CD4-positive, alpha-beta T cell treated with Interleukin-2 at 100 ng/mL for 4 hours (primary cell): ENCODE results near the gene CARM1.
"Not testable (repeated sequence)": the region's sequence is repeated elsewhere in the genome, so short reads cannot be mapped to it uniquely, and the experiment has no call there.

ENCODE experiments used
- DNase-seq: peaks from one replicate; pipeline ENCODE4 v3.0.0-alpha.2; 2020; ENCODE audit warnings: low spot score

Gene CARM1

GRCh38 chr19:10872546-10873107 lies 1.3 kb downstream of the CARM1 start:
- no peak for DNase-seq

DNA sequence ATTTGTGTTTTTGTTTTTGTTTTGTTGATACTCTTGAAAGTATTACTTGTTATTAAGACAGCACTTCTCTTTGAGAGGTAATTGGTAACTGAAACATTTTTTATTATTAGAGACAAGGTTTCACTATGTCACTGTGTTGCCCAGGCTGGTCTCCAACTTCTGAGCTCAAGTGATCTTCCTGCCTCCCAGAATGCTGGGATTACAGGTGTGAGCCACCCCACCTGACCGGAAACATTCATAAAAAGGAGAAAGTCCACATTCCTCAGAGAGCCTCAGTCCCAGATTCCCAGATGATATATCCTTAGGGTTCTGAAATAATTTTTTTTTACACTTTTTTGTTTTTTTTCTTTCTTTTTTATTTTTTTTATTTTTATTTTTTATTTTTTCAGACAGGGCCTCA lies 2.7 kb downstream of the CARM1 start:
- no peak for DNase-seq

DNA sequence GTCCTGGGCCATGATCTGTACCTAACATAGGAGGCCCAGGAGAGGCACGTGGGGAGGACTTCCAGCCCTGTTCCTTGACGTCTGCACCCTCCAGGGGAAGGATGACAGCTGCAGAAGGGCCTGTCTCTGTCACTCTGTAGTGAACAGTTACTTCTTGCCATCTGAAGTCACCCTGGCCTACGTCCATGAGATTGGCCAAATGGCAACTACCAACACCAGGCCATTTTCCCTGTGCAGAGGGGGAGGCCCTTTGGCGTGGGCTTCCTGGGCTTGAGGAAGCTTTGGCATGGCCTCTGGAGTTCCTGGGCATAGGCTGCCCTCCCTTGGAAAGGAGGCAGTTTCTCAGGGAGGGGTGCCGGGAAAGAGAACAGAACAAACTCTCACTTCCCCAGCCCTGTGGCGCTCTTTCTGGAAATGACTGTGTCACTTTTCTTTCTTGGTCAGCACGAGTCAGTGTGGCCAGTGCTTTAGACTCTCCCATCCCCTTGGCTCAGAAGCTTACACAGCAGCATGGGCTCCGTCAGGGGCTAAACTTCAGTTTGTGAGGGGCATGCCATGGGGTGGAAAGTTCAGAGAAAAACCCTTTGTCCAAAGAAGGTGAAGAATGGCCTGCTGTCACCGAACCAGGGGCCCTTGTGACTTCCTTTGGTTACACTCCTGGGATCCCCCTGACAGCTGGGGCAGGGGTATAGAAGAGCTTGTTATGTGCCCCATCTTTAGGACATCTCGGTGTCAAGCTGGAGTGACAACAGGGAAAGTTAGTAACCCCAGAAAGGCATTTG lies 5.3 kb downstream of the CARM1 start:
- DNase-seq, result no peak

- not testable (repeated sequence) for DNase-seq
Measured at GRCh38 chr19:10877608-10878007, 6.3 kb downstream of the CARM1 start.

DNA sequence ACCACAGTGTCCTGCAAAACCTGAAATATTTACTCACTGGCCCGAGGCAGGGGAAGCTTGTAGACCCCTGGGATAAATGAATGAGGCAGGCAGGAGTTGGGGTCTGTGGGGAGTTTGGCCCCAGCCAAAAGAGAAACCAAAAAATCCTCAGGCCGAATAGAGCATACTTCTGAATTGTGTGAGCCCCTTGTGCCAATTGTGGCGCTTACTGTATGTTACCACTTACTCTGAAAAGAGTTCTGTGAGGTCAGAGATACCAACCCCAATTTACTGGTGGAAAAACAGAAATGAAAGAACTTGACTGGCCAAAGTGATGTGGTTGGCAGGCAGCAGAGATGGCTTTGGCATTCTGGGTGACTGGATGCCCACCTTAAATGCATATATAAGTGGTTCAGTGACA lies 6.9 kb downstream of the CARM1 start:
- no peak for DNase-seq

DNA sequence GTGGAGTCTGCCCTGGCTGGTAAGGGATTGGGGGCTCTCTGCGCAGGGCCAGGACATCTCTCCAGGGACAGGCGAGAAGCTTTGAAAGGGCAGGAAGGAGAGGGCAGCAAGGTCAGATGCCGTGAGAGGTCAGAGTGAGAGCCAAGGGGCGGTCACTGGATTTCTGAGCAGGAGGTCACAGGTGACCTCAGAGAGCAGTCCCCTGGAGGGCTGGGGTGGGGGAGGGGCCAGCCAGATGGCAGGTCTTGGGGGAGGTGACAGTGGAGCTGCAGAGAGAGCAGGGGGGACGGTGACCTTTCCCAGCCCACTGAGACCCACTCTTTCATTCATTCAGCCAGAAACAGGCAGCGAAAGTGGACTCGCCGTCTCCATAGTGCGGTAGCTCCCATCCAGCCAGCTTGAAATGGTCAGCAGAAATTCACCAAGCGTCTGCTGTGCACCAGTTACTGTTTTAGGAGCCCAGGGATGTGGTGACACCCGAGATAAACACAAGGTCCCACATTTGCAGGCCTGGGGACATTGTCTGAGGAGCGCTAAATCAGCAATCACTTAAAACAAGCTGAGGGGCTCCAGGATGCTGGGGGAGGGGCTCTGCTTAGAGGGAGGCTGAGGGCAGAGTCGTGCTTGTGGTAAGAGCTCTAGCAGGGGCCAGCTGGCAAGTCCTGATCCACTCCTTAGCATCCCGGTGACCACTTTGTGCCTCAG lies 10.2 kb downstream of the CARM1 start:
- no peak for DNase-seq

DNA sequence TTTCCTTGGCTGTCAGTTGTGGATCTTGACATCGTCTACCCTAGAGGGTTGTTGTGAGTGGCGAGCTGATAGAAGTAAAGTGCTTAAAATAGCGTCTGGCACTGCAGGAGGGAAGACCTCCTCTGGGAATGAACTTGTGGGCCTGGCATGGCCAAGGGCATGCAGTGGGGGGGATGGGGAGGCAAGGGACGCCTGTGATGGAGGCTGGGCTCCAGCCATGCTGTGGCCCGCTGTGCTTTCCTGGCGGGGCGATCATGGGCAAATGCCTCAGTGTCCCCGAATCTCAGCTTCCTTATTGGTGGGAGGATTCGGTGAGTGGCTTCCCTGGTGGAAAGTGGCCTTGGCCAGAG lies 10.7 kb downstream of the CARM1 start:
- DNase-seq, result no peak

GRCh38 chr19:10884274-10884673 lies 12.9 kb downstream of the CARM1 start:
- DNase-seq, result no peak

GRCh38 chr19:10885201-10886169 lies 14.1 kb downstream of the CARM1 start:
- no peak for DNase-seq

DNA sequence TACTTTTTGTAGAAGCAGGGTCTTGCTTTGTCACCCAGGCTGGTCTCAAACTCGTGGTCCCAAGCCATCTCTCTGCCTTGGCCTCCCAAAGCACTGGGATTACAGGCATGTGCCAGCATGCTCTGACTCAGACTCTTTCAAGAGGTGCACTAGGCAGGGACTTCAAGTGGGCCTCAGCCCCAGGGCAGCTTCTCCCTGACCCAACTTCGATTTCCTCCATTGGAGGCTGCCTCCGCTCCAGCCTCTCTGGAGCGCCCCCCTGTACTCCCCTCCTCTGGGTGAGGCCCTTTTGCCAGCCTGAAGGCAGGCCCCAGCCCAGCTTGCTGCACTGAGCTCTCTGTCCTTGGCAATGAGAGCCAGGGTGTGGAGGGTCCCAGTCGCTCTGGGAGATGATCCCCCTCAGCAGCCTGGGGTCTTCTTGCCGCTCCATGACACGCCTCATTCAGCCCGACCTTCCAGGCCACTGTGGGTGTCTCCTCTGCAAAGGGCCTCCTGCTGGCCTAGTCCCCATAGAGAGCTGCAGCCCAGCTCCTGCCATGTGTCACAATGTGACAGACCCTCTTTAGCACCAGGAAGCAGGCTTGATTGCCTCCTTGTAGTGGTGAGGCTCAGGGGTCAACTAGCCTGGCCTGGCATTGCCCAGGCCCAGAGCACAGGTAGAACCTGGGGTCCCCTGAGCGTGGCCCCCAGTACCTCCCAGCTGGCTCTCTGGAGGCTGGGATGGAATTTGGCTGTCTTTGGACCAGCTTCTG lies 16.4 kb downstream of the CARM1 start:
- no peak for DNase-seq

DNA sequence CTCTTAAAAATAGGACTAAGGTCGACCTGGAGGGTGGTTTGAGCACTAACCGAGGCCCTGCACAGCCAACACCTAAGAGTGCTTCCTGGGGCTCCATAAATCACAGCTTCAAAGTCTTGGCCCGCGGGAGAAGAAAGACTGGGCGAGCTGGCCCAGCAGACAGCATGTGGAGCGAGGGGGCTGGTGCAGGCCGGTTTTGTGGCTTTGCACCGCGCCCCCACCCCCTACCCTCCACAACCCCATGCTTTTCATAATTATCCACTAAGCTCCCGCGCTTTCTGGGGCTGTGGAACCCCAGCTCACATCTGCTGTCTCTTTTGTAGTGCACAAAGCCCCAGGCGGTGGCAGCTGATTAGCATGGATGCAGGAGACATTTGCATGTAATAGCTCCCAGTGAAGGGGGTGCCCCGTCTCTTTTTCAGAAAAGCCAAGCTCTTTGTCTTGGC lies 17.1 kb downstream of the CARM1 start:
- no peak for DNase-seq

DNA sequence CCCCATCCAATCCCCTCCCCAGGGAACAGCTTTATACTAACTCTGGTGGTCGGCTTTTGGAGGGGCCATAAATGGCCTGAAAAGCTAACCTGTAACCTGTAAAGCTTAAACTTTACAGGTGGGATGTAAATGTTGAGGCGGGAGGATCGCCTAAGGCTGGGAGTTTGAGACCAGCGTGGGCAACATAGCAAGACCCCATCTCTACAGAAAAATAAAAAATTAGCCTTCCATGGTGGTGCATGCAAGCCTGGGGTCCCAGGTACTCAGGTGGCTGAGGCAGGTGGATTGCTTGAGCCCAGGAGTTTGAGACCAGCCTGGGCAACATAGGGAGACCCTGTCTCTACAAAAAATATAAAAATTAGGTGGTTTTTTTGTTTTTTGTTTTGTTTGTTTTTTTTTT lies 18.5 kb downstream of the CARM1 start:
- no peak for DNase-seq

DNA sequence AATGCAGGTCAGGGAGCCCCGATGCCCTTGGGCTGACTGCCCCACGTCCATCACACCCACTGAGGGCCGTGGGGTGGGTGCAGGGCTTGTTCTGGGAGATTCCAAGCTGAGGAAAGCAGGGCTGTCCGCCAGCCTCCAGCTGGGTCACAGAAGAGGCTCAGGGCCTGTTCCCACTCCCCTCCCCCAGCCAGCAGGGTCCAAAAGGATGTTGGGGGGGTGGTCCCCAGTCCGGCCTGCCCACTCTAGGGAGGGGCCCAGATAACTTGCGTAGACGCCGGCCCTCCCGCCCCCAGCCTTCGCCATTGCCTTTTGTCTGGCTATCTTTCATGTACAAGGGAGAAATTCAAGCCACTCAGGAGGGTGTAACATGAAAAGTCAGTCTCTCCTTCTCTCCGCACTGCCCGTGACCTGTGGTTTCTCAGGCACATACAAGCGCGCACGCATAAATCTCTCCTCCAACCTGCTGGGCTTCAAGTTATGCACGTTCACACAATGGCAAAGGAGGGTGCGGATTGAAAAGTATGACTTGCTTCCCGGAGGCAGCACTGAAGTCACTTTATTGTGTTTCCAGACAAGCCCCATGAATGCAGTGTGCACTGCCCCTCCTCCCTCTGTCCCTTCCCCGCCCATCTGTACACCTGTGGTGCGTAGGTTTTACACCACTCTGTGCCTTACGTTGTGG lies 20.2 kb downstream of the CARM1 start:
- no peak for DNase-seq

- DNase-seq, result no peak
Measured at GRCh38 chr19:10892256-10892655, 20.9 kb downstream of the CARM1 start.

DNA sequence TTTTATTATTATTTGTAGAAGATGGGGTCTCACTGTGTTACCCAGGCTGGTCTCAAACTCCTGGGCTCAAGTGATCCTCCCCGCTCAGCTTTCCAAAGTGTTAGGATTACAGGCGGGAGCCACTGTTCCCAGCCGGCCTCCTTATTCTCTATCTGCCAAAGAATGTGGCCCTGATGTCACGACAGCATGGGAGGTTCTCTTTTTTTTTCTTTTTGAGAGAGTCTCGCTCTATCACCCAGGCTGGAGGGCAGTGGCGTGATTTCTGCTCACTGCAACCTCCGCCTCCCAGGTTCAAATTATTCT lies 23.5 kb downstream of the CARM1 start:
- DNase-seq, result no peak

DNA sequence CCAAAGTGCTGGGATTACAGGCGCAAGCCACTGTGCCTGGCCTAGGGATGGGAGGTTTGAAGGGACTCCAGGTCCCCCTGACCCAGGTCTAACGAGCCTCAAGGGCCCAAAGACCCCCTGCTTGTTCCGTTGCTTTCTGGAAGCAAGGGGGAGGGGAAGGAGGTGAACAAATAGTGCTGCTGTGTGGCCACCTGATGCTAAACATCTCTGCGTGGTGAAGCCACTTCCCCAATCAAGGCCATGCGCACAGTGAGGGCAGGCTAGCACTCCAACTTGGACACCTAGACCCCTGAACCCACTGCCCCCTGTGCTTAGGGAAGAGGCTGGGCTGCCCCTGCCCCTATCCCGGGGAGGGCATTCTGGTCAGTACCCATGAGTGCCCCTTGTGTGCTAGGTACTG lies 24.0 kb downstream of the CARM1 start:
- DNase-seq, result no peak

DNA sequence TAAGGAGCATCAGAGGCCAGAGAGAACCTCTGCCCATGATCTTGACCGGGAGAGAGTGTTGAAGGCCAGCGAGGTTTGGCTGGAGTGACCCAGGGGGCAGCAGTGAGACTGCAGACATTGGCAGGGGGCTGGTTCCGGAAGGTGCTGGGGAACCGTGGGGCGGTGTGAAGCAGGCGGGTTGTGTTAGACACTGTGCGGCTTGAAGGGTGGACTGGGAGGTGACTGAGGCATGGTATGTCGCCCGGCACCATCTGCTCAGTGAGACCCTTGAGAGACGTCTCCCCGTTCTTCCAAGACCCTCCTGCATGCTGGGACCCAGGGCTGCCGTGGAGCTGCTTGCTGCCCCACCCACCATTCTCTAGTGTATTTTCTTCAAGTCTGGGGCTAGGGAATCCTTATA lies 24.6 kb downstream of the CARM1 start:
- no peak for DNase-seq

DNA sequence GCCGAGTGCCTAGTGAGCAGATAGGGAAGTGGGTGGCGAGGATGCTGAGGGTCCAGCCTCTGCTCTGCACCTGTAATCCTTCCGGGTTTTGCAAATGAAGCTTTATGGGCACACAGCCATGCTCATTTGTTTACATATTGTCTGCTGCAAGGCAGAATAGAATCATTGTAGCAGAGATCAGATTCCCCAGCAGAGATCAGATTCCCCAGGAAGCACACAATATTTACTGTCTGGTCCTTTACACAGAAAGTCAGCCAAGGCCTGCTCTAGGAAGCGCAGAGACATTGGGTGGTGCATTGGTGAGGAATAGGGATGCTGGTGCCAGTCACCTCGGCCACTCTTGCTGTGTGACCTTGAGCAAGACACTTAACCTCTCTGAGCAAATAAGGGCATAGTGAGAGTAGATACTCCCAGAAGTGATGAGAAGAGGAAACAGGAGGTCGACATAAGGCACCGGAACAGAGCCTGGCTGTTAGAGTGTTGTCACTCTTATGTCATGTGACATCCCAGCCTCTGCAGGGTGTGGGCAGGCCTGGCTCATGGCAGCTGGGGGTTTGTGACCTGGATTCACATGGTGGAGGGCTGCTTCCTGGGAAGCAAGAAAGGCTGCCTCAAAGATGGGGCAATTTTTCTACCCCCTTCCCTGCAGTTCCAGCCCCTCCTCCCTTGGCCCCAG lies 25.6 kb downstream of the CARM1 start:
- no peak for DNase-seq

GRCh38 chr19:10898633-10899032 lies 27.3 kb downstream of the CARM1 start:
- no peak for DNase-seq

- no peak for DNase-seq
Measured at GRCh38 chr19:10899151-10899653, 27.8 kb downstream of the CARM1 start.
